ENCODE measurements around the gene SUPT3H.

The SUPT3H gene

GRCh38 chr6:44843734-44844133, 534.0 kb downstream of the SUPT3H start:
- H3K9ac ChIP-seq (ENCODE audit: insufficient read length), result no peak overlapping the region
- H3K36me3 ChIP-seq (ENCODE audit: insufficient read depth, low read length), result no peaks in the 10 kb centered on the region
- no peak overlapping the region for H3K4me3 ChIP-seq
- no peaks in the 10 kb centered on the region for H3K9me3 ChIP-seq (ENCODE audit: low read depth, low read length)
- H3K27ac ChIP-seq, result no peak overlapping the region
- TF ChIP-seq FOXP2 (optimal IDR thresholded peaks at IDR 0.05; ENCODE audit: control extremely low read depth, extremely low read length, insufficient read depth) (no peak), POLR2AphosphoS5 (IDR thresholded peaks at IDR 0.05; ENCODE audit: borderline replicate concordance, low read depth, low read length) (no peak), EZH2 (IDR thresholded peaks at IDR 0.05) (no peak)
- DNase-seq (ENCODE audit: low read depth, low spot score), result no peak

DNA sequence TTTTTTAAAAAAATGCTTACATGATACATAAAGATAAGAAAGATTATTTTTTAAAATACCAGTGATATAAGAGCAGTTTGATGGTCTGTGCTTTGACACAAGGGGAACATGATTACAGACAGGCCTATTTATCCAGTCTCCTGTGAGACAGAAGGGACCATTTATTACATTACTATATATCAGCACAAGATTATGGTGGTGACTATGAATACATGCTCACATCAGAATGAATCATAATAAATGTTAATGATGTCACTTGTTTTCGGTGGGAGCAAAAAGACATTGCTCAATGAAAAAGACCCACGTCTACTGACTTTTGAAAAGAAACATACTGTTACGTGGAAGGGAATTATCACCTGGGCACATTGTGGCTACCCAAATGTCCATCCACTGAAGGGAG, 535.1 kb downstream of the SUPT3H start:
- H3K9ac ChIP-seq (ENCODE audit: insufficient read length), result no peak overlapping the region
- H3K4me3 ChIP-seq, result no peak overlapping the region
- TF ChIP-seq EZH2 (IDR thresholded peaks at IDR 0.05), result no peak
- no peak for TF ChIP-seq POLR2AphosphoS5 (IDR thresholded peaks at IDR 0.05; ENCODE audit: borderline replicate concordance, low read depth, low read length)
- no peak for TF ChIP-seq FOXP2 (optimal IDR thresholded peaks at IDR 0.05; ENCODE audit: control extremely low read depth, extremely low read length, insufficient read depth)
- no peaks in the 10 kb centered on the region for H3K36me3 ChIP-seq (ENCODE audit: insufficient read depth, low read length)
- no peak overlapping the region for H3K27ac ChIP-seq
- DNase-seq (ENCODE audit: low read depth, low spot score), result no peak
- no peaks in the 10 kb centered on the region for H3K9me3 ChIP-seq (ENCODE audit: low read depth, low read length)

GRCh38 chr6:44841829-44842228, 535.9 kb downstream of the SUPT3H start:
- DNase-seq (ENCODE audit: low read depth, low spot score), result no peak
- no peak overlapping the region for H3K27ac ChIP-seq
- no peaks in the 10 kb centered on the region for H3K36me3 ChIP-seq (ENCODE audit: insufficient read depth, low read length)
- no peak overlapping the region for H3K9ac ChIP-seq (ENCODE audit: insufficient read length)
- H3K9me3 ChIP-seq (ENCODE audit: low read depth, low read length), result no peaks in the 10 kb centered on the region
- TF ChIP-seq EZH2 (IDR thresholded peaks at IDR 0.05) (no peak), FOXP2 (optimal IDR thresholded peaks at IDR 0.05; ENCODE audit: control extremely low read depth, extremely low read length, insufficient read depth) (no peak), POLR2AphosphoS5 (IDR thresholded peaks at IDR 0.05; ENCODE audit: borderline replicate concordance, low read depth, low read length) (no peak)
- H3K4me3 ChIP-seq, result no peak overlapping the region

GRCh38 chr6:44837741-44838140, 540.0 kb downstream of the SUPT3H start:
- no peak overlapping the region for H3K4me3 ChIP-seq
- TF ChIP-seq EZH2 (IDR thresholded peaks at IDR 0.05) (no peak), POLR2AphosphoS5 (IDR thresholded peaks at IDR 0.05; ENCODE audit: borderline replicate concordance, low read depth, low read length) (no peak), FOXP2 (optimal IDR thresholded peaks at IDR 0.05; ENCODE audit: control extremely low read depth, extremely low read length, insufficient read depth) (no peak)
- no peak overlapping the region for H3K27ac ChIP-seq
- DNase-seq (ENCODE audit: low read depth, low spot score), result no peak
- no peak overlapping the region for H3K9ac ChIP-seq (ENCODE audit: insufficient read length)
- H3K36me3 ChIP-seq (ENCODE audit: insufficient read depth, low read length), result no peaks in the 10 kb centered on the region
- no peaks in the 10 kb centered on the region for H3K9me3 ChIP-seq (ENCODE audit: low read depth, low read length)

GRCh38 chr6:44837255-44837654, 540.5 kb downstream of the SUPT3H start:
- no peak overlapping the region for H3K9ac ChIP-seq (ENCODE audit: insufficient read length)
- H3K9me3 ChIP-seq (ENCODE audit: low read depth, low read length), result no peaks in the 10 kb centered on the region
- no peak for DNase-seq (ENCODE audit: low read depth, low spot score)
- no peak overlapping the region for H3K27ac ChIP-seq
- H3K4me3 ChIP-seq, result no peak overlapping the region
- H3K36me3 ChIP-seq (ENCODE audit: insufficient read depth, low read length), result no peaks in the 10 kb centered on the region
- no peak for TF ChIP-seq FOXP2 (optimal IDR thresholded peaks at IDR 0.05; ENCODE audit: control extremely low read depth, extremely low read length, insufficient read depth)
- TF ChIP-seq EZH2 (IDR thresholded peaks at IDR 0.05), result no peak
- TF ChIP-seq POLR2AphosphoS5 (IDR thresholded peaks at IDR 0.05; ENCODE audit: borderline replicate concordance, low read depth, low read length), result no peak

DNA sequence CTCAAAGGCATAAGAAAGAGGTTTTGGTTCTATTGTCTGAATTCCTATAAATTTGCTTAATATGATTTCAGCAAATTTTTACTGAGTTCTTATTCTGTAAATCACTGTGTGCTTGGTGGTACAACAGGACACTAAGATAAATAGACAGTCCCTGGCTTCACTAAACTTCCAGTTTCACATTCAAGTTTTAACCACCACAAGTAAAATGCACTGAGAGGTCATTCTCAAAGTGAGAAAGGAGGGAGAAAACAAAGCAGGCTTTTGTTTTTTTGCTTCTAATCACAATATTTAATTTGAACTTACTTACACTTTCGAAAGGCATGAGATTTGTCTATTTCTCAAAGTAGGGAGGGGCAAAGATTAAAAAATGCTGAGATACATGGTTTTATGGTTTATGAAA, 544.5 kb downstream of the SUPT3H start:
- no peak for DNase-seq (ENCODE audit: low read depth, low spot score)
- peak overlapping the region; percentile 46 for H3K9ac ChIP-seq (ENCODE audit: insufficient read length)
- peak overlapping the region; percentile 36 for H3K4me3 ChIP-seq
- H3K36me3 ChIP-seq (ENCODE audit: insufficient read depth, low read length), result no peaks in the 10 kb centered on the region
- peak overlapping the region; percentile 40; the same call in 1 of the 2 replicates for H3K27ac ChIP-seq
- TF ChIP-seq POLR2AphosphoS5 (IDR thresholded peaks at IDR 0.05; ENCODE audit: borderline replicate concordance, low read depth, low read length), result no peak
- no peak for TF ChIP-seq FOXP2 (optimal IDR thresholded peaks at IDR 0.05; ENCODE audit: control extremely low read depth, extremely low read length, insufficient read depth)
- no peak for TF ChIP-seq EZH2 (IDR thresholded peaks at IDR 0.05)
- no peaks in the 10 kb centered on the region for H3K9me3 ChIP-seq (ENCODE audit: low read depth, low read length)

DNA sequence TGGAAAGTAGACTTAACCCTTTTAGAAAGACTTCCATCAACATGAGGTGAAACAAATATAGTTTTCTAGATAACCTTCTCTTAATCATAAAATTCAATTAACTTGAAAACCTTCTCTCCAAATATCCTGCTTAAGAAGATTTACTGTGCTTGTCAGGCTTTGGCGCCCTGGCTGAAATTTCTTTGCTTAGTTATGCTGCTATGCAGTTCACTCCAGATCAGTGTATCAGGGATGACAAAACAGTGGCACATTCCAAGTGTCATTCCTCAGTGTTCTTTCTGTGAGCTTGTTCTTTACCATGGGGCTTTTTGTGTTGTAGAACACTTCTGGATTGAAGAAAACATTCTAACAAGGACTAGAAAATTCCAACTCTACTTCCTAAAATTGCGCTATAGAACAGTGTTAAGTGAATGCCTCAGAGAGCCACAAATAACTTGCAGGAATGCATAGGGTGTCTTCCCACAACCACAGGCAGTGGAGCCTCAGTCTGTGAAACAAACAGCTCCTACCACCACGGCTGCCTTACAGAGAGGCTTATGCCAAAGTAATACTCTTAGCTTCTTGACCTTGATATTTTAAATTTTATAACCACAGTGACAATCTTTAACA, 546.6 kb downstream of the SUPT3H start:
- peak overlapping the region; percentile 85 for H3K27ac ChIP-seq
- TF ChIP-seq POLR2AphosphoS5 (IDR thresholded peaks at IDR 0.05; ENCODE audit: borderline replicate concordance, low read depth, low read length) (no peak), FOXP2 (optimal IDR thresholded peaks at IDR 0.05; ENCODE audit: control extremely low read depth, extremely low read length, insufficient read depth) (peak; percentile 42), EZH2 (IDR thresholded peaks at IDR 0.05) (no peak)
- no peak for DNase-seq (ENCODE audit: low read depth, low spot score)
- peak overlapping the region; percentile 53 for H3K4me3 ChIP-seq
- no peaks in the 10 kb centered on the region for H3K9me3 ChIP-seq (ENCODE audit: low read depth, low read length)
- no peaks in the 10 kb centered on the region for H3K36me3 ChIP-seq (ENCODE audit: insufficient read depth, low read length)
- H3K9ac ChIP-seq (ENCODE audit: insufficient read length), result no peak overlapping the region

GRCh38 chr6:44829836-44830235, 547.9 kb downstream of the SUPT3H start:
- DNase-seq (ENCODE audit: low read depth, low spot score), result peak; percentile 78
- no peak overlapping the region for H3K9ac ChIP-seq (ENCODE audit: insufficient read length)

DNA sequence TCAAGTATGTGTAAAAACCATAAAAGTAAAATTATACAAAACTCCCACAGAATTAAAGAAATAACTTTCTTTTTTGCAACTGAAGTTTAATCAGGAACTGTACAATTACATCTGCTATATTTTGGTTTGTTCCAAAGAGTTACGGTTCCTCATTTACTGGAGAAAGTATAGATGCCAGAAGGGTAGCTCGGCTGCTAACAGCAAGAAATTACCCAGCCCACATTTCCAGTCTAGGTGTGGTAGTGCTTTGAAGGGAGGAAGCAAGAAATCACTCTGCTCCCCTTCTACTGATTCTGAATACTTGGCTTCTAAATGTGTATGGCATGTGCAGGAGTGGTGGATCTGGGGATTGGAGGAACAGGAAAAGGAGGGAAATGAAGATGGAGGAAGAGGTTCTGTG, 549.0 kb downstream of the SUPT3H start:
- no peak overlapping the region for H3K4me3 ChIP-seq
- no peak for DNase-seq (ENCODE audit: low read depth, low spot score)

More at GRCh38 chr6:44829836-44830235, 547.9 kb downstream of the SUPT3H start:
- Histone ChIP-seq H3K27ac (peak overlapping the region; percentile 85), H3K36me3 (ENCODE audit: insufficient read depth, low read length) (no peaks in the 10 kb centered on the region), H3K9me3 (ENCODE audit: low read depth, low read length) (no peaks in the 10 kb centered on the region), H3K4me3 (peak overlapping the region; percentile 53)
- TF ChIP-seq FOXP2 (optimal IDR thresholded peaks at IDR 0.05; ENCODE audit: control extremely low read depth, extremely low read length, insufficient read depth), result no peak
- no peak for TF ChIP-seq EZH2 (IDR thresholded peaks at IDR 0.05)
- no peak; the same call in 1 of the 2 replicates for TF ChIP-seq POLR2AphosphoS5 (IDR thresholded peaks at IDR 0.05; ENCODE audit: borderline replicate concordance, low read depth, low read length)

More for the DNA sequence above, 549.0 kb downstream of the SUPT3H start:
- Histone ChIP-seq H3K9me3 (ENCODE audit: low read depth, low read length) (no peaks in the 10 kb centered on the region), H3K36me3 (ENCODE audit: insufficient read depth, low read length) (no peaks in the 10 kb centered on the region), H3K27ac (peak overlapping the region; percentile 85; the same call in 1 of the 2 replicates), H3K9ac (ENCODE audit: insufficient read length) (no peak overlapping the region)
- no peak for TF ChIP-seq EZH2 (IDR thresholded peaks at IDR 0.05)
- TF ChIP-seq FOXP2 (optimal IDR thresholded peaks at IDR 0.05; ENCODE audit: control extremely low read depth, extremely low read length, insufficient read depth), result no peak
- no peak for TF ChIP-seq POLR2AphosphoS5 (IDR thresholded peaks at IDR 0.05; ENCODE audit: borderline replicate concordance, low read depth, low read length)

All from SK-N-MC (cell line).